H7 (cell line): ENCODE data around the gene SLC25A26. TPM values are rescaled to one million over a fixed set of nuclear protein-coding genes. Genes with fewer than 3 reads are reported as not detected.
"Not testable (repeated sequence)": the region's sequence is repeated elsewhere in the genome, so short reads cannot be mapped to it uniquely, and the experiment has no call there.

Experiments used
- DNase-seq: peaks from one replicate; pipeline ENCODE4 v3.0.0; 2012
- H3K27me3 ChIP-seq: 2 replicates; pipeline ENCODE4 v1.6.0; 2011; ENCODE audit warnings: mild to moderate bottlenecking, low read length; ENCODE audit not compliant: control insufficient read depth, insufficient read depth
- H3K36me3 ChIP-seq: replicated peaks from 2 replicates; pipeline ENCODE4 v1.5.1; 2011; ENCODE audit warnings: low read length; ENCODE audit not compliant: control insufficient read depth, insufficient read depth
- H3K4me3 ChIP-seq: 2 replicates; pipeline ENCODE4 v1.5.1; 2011; ENCODE audit warnings: low read depth, mild to moderate bottlenecking, control low read depth, low read length, moderate library complexity; ENCODE audit not compliant: insufficient read depth
- total RNA-seq: library from RNA; depleted of rRNA; stranded (reverse); fragments of >200 nt; shearing (Covaris generic); gene quantifications from 2 replicates; pipeline ENCODE4 v1.2.3, GENCODE V29; 2014

Gene SLC25A26
- total RNA-seq, 1 experiment from 2014 or later = 26.5 TPM

GRCh38 chr3:66268864-66269263 lies 48.1 kb downstream of the SLC25A26 start:
- Histone ChIP-seq H3K36me3 (no peaks in the 10 kb centered on the region), H3K27me3 (no peaks in the 10 kb centered on the region), H3K4me3 (no peak overlapping the region)
- no peak for DNase-seq

DNA sequence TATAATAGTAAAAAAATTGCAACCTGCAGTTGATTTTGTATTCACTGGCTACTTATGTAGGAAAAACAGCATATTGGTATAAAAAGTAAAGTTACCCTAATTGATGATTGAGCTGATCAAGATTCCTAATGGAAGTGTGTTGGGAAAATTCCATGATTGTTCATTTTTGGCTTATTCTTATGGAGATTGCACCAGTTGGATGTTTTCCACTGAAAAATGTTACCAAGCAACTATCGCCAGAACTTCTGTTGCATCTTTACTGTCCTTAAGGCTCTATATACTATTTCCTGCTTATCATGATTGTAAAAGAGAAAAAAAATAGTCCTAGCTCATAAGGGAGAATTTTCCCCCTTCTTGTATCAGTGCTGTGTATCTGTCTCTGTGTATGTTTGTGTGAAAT lies 48.6 kb downstream of the SLC25A26 start:
- Histone ChIP-seq H3K36me3 (no peaks in the 10 kb centered on the region), H3K27me3 (no peaks in the 10 kb centered on the region), H3K4me3 (no peak overlapping the region)
- no peak for DNase-seq

DNA sequence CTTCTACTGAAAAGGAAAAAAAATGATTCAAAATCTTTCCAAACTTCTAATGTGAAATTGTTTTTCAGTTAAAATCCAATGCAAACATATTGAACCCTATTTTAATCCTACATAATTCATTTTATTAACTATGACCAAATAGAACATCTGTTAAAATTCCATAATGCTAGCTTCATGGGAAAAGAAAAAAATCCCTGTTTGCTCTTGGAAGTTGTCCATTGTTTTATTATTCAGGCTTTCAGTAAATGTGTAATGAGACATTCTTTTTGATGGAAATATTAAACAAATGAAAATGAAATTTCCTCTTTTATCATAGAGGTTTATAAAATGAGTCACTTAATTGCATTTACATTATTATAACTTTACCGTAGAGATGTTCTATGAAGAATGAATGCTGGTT lies 49.5 kb downstream of the SLC25A26 start:
- Histone ChIP-seq H3K4me3 (no peak overlapping the region), H3K27me3 (no peaks in the 10 kb centered on the region), H3K36me3 (no peaks in the 10 kb centered on the region)
- DNase-seq = no peak

DNA sequence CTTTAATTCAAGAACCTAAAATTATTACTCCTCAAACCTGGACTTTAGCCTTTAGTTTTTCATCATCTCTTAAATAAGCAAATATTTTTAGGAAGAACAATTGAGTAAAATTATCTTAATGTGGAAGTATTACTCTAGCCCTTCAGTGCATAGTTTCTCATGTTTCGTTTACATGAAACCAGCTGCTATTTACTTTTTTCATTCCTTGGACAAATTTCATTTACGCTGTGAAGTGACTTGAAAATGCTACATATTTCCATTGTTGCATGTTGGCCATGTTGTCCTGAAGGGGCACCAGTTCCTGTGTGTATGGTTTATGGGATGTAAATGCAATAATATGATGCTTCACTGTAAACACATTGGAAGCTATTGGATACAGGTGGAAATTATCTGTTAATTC lies 49.9 kb downstream of the SLC25A26 start:
- no peaks in the 10 kb centered on the region for H3K27me3 ChIP-seq
- H3K4me3 ChIP-seq = no peak overlapping the region
- no peaks in the 10 kb centered on the region for H3K36me3 ChIP-seq
- no peak for DNase-seq

GRCh38 chr3:66271231-66271630 lies 50.4 kb downstream of the SLC25A26 start:
- DNase-seq = no peak
- H3K4me3 ChIP-seq = no peak overlapping the region
- no peaks in the 10 kb centered on the region for H3K36me3 ChIP-seq
- no peaks in the 10 kb centered on the region for H3K27me3 ChIP-seq

DNA sequence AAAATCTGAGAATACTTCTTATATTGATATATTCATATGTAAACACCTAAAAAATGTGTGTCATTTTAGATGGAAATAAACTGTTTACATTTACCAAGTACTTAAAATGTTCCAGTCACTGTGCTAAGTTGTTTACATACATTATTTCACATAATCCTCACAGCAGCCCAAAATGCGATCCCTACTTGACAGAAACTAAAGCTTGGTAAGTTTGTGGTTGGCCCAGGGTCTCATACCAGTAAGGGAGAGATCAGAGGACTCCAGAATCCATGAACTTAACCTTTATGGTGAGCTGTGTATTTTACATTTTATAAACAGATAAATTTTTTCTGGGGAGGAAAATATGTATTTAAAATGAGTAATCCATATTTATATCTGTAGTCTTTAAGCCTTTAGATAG lies 51.2 kb downstream of the SLC25A26 start:
- no peak for DNase-seq
- no peaks in the 10 kb centered on the region for H3K27me3 ChIP-seq
- no peaks in the 10 kb centered on the region for H3K36me3 ChIP-seq
- no peak overlapping the region for H3K4me3 ChIP-seq

- not testable (repeated sequence) for DNase-seq, H3K27me3 ChIP-seq, H3K4me3 ChIP-seq, H3K36me3 ChIP-seq
These were observed 54.0 kb downstream of the SLC25A26 start for GRCh38 chr3:66274837-66275236.

- no peaks in the 10 kb centered on the region for H3K27me3 ChIP-seq
- no peaks in the 10 kb centered on the region for H3K36me3 ChIP-seq
- peak; percentile 47 for DNase-seq
- H3K4me3 ChIP-seq = no peak overlapping the region
These were observed 56.0 kb downstream of the SLC25A26 start for GRCh38 chr3:66276705-66277274.

DNA sequence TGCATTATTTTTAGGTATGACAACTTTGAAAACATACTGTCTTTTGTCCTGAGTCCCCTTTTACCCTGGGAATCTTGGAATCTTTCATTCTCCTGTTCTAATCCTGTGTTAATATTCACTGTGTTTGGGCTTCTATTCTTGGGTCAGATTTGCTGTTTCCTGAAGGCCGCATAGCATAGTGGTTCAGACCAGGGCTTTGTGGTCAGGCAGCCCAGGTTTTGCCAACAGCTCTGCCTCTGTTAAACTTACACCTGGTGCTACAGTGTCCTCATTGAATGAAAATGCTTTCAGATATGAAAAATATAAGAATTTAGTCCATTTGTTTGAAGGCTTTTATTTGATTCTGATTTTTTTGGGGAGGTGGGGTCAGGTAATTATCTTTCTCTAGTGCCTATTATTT lies 58.4 kb downstream of the SLC25A26 start:
- Histone ChIP-seq H3K4me3 (no peak overlapping the region), H3K36me3 (no peaks in the 10 kb centered on the region), H3K27me3 (no peaks in the 10 kb centered on the region)
- DNase-seq = no peak

DNA sequence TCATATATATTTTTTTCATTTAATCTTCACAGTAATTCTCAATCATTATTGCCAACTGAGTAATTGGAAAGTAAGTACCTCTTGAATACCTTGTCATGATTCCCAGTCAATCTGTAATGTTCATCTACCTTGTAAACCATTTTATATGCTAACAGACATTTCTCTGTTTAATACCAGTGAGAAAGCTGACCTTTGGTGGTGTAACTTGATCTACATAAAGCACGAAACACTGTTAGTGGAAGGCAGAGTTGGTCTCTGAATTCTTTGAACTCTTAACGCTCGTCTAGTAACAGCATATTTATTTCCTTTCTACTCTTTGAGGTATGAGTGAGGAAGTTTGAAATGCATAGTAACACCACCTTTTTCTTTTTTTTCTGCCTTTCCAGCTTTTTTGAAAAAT lies 59.5 kb downstream of the SLC25A26 start:
- Histone ChIP-seq H3K36me3 (no peaks in the 10 kb centered on the region), H3K27me3 (no peaks in the 10 kb centered on the region), H3K4me3 (no peak overlapping the region)
- DNase-seq = no peak

DNA sequence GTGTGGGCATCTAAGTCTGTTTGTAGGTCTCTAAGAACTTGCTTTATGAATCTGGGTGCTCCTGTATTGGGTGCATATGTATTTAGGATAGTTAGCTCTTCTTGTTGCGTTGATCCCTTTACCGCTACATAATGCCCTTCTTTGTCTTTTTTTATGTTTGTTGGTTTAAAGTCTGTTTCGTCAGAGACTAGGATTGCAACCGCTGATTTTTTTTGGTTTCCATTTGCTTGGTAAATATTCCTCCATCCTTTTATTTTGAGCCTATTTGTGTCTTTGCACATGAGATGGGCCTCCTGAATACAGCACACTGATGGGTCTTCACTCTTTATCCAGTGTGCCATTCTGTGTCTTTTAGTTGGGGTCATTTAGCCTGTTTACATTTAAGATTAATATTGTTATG lies 71.1 kb downstream of the SLC25A26 start:
- not testable (repeated sequence) for H3K4me3 ChIP-seq, H3K36me3 ChIP-seq, DNase-seq, H3K27me3 ChIP-seq

DNA sequence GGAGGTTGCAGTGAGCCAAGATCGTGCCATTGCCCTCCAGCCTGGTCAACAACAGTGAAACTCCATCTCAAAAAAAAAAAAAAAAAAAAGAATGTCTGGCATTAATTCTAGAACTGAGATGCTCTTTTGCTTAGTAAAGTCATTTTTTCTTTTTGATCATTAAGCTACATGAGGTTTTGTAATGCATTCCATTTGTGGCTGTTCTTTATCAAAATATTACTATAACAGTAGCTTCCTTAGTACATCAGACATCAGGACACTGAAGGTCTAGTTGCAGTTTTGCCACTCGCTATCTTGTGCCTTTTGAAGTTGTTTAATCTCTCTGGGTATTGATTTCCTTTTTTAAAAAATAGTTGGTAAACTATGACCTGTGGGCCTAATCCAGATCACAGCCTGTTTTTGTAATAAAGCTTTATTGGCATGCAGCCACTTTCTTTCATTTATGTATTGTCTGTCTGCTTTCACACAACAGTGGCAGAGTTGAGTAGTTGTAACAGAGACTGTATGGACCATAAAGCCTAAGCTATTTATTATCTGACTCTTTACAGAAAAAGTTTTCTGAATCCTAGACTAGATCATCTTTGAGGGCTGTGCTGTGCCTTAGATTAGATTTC lies 76.6 kb downstream of the SLC25A26 start:
- no peaks in the 10 kb centered on the region for H3K27me3 ChIP-seq
- H3K36me3 ChIP-seq = no peaks in the 10 kb centered on the region
- DNase-seq = no peak
- no peak overlapping the region for H3K4me3 ChIP-seq

- Histone ChIP-seq H3K27me3 (no peaks in the 10 kb centered on the region), H3K36me3 (no peaks in the 10 kb centered on the region)
- no peak for DNase-seq
These were observed 77.1 kb downstream of the SLC25A26 start for GRCh38 chr3:66297900-66298299.

DNA sequence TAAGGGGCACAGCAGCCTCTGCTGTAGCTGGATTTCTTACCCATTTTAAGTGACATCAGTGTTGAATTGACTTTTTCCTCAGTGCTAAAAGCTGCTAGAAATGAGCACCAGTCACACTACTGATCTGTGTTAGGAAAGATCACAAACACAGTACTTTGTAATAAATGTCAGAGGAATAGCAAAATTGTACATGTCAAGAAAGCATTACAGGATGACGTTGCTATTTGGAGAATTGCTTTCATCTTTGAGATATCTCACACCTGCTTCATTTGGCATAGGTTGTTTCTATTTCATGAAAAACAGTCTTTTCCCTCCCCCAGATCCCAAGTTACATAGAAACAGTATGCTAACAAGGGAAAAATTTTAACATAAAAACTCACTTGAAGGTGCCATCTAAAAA lies 77.8 kb downstream of the SLC25A26 start:
- no peaks in the 10 kb centered on the region for H3K36me3 ChIP-seq
- DNase-seq = no peak
- no peaks in the 10 kb centered on the region for H3K27me3 ChIP-seq
- no peak overlapping the region for H3K4me3 ChIP-seq

More at GRCh38 chr3:66297900-66298299, 77.1 kb downstream of the SLC25A26 start:
- no peak overlapping the region for H3K4me3 ChIP-seq

- H3K4me3 ChIP-seq, H3K36me3 ChIP-seq, DNase-seq, H3K27me3 ChIP-seq: not testable (repeated sequence)
These were observed 78.3 kb downstream of the SLC25A26 start for GRCh38 chr3:66299085-66299484.

DNA sequence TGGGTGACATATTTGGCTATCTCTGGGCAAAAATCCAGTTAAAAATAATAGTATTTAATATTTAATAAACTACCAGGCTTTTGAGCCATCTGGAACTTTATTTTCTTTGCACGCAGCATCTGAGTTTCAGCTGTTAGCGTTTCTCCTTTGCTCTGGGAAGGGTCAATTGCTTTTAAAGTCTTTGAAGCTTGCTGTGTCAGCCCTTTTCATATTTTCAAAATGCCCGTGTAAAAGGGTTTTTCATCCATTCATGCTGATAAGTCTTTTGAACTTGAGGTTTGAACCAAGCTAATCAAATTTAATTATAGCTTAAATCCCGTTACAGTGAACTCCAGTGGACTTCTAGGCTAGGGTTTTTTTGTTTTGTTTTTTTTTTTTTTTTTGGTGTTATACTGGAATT lies 79.1 kb downstream of the SLC25A26 start:
- DNase-seq = no peak
- Histone ChIP-seq H3K27me3 (no peaks in the 10 kb centered on the region), H3K4me3 (no peak overlapping the region), H3K36me3 (no peaks in the 10 kb centered on the region)
